IMR-90 (cell line): ENCODE measurements around the gene ZNF593OS.

Experiments
- BHLHE40 ChIP-seq: fragments of 150-350 bp; IDR thresholded peaks from 2 replicates; pipeline ENCODE4 v1.6.1; 2016; ENCODE audit warnings: mild to moderate bottlenecking, low read depth, low read length
- CEBPB ChIP-seq: IDR thresholded peaks from 2 replicates; pipeline ENCODE4 v1.6.1; 2012; ENCODE audit warnings: low read depth, low read length, improper control_type of control experiment
- CTCF ChIP-seq: conservative IDR thresholded peaks from 2 replicates; pipeline ENCODE4 v1.5.1; 2012; ENCODE audit warnings: mild to moderate bottlenecking, low read depth, low read length, improper control_type of control experiment
- MAZ ChIP-seq: IDR thresholded peaks from 2 replicates; pipeline ENCODE4 v1.6.1; 2012; ENCODE audit warnings: low read depth, mild to moderate bottlenecking, low read length, improper control_type of control experiment, moderate library complexity, borderline replicate concordance
- MXI1 ChIP-seq: IDR thresholded peaks from 2 replicates; pipeline ENCODE4 v1.6.1; 2012; ENCODE audit warnings: low read depth, mild to moderate bottlenecking, low read length, moderate library complexity, borderline replicate concordance
- NFE2L2 ChIP-seq: fragments of 150-350 bp; IDR thresholded peaks from 2 replicates; pipeline ENCODE4 v1.6.1; 2016; ENCODE audit warnings: low read depth, mild to moderate bottlenecking, low read length
- POLR2A ChIP-seq: IDR thresholded peaks from 2 replicates; pipeline ENCODE4 v1.6.1; 2012; ENCODE audit warnings: mild to moderate bottlenecking, low read depth, low read length
- RAD21 ChIP-seq: IDR thresholded peaks from 2 replicates; pipeline ENCODE4 v1.6.1; 2012; ENCODE audit warnings: low read length, improper control_type of control experiment
- RCOR1 ChIP-seq: IDR thresholded peaks from 2 replicates; pipeline ENCODE4 v1.6.1; 2012; ENCODE audit warnings: mild to moderate bottlenecking, low read length, improper control_type of control experiment; ENCODE audit not compliant: insufficient replicate concordance
- RFX5 ChIP-seq: IDR thresholded peaks from 2 replicates; pipeline ENCODE4 v1.8.0; 2012; ENCODE audit warnings: low read depth, mild to moderate bottlenecking, low read length, moderate library complexity
- SMC3 ChIP-seq: fragments of 150-350 bp; IDR thresholded peaks from 2 replicates; pipeline ENCODE4 v1.6.1; 2016; ENCODE audit warnings: low read depth, mild to moderate bottlenecking, antibody characterized with exemption, low read length, moderate library complexity
- USF2 ChIP-seq: fragments of 150-350 bp; IDR thresholded peaks from 2 replicates; pipeline ENCODE4 v1.6.1; 2017; ENCODE audit warnings: mild to moderate bottlenecking, antibody characterized with exemption, low read length, low read depth
- TF ChIP-seq, protein P1 (sequence below): fragments of 150-350 bp; IDR thresholded peaks from 2 replicates; pipeline ENCODE4 v1.6.1; 2016; ENCODE audit warnings: low read depth, mild to moderate bottlenecking, low read length, moderate library complexity, borderline replicate concordance

- TF ChIP-seq CTCF, result no peak
- no peak for TF ChIP-seq SMC3
- TF ChIP-seq MAZ, result no peak
- no peak for TF ChIP-seq POLR2A
- no peak for TF ChIP-seq MXI1
- TF ChIP-seq, protein P1, sequence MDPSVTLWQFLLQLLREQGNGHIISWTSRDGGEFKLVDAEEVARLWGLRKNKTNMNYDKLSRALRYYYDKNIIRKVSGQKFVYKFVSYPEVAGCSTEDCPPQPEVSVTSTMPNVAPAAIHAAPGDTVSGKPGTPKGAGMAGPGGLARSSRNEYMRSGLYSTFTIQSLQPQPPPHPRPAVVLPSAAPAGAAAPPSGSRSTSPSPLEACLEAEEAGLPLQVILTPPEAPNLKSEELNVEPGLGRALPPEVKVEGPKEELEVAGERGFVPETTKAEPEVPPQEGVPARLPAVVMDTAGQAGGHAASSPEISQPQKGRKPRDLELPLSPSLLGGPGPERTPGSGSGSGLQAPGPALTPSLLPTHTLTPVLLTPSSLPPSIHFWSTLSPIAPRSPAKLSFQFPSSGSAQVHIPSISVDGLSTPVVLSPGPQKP, result no peak
- no peak for TF ChIP-seq NFE2L2
- no peak for TF ChIP-seq BHLHE40
- TF ChIP-seq RCOR1, result no peak
- TF ChIP-seq USF2, result no peak
- TF ChIP-seq CEBPB, result no peak
- TF ChIP-seq RAD21, result no peak
- no peak for TF ChIP-seq RFX5
Observed at GRCh38 chr1:26160527-26161414, 10.9 kb downstream of the ZNF593OS start.
